Measurements from ENCODE around the gene CTXND1. TPM values are rescaled to one million over a fixed set of nuclear protein-coding genes. Genes with fewer than 3 reads are reported as not detected.

CTXND1 gene
- total RNA-seq (2021), result not detected in 2 replicates
- long read RNA-seq, result 0 reads

GRCh38 chr15:80252121-80252518, at the start of gene CTXND1:
Gene CTXND1 (minus strand): TSS chr15:80252213. CDS start chr15:80201949, 50,264 bp downstream.
- H3K36me3 Mint-ChIP-seq (ENCODE audit: insufficient read depth in 1 of 3, low read depth in 3 of 3), result no peaks in the 10 kb centered on the region
- H3K27me3 Mint-ChIP-seq (ENCODE audit: low read depth), result peaks cover 88% of the 10 kb centered on the region
- no peaks in the 10 kb centered on the region; a peak in 2 of 5 replicates for H3K9me3 Mint-ChIP-seq
- Histone ChIP-seq H3K79me1 (ENCODE audit: insufficient read depth, low read depth, low read length, poor library complexity, severe bottlenecking) (no peaks in the 10 kb centered on the region), H3K23ac (ENCODE audit: insufficient read length, low read depth, low read length) (no peak within 1 kb of the TSS), H3K56ac (ENCODE audit: insufficient read length, low read depth, low read length) (no peak within 1 kb of the TSS), H2BK5ac (ENCODE audit: insufficient read length, low read length) (no peak within 1 kb of the TSS), H4K20me1 (ENCODE audit: control insufficient read depth, insufficient read depth, insufficient read length) (no peaks in the 10 kb centered on the region), H2AFZ (ENCODE audit: low read length) (no peak within 1 kb of the TSS), H4K8ac (replicated peaks; ENCODE audit: insufficient read length, low read depth, low read length) (no peak within 1 kb of the TSS), H3K4me2 (ENCODE audit: insufficient read depth, insufficient read length, low read length) (peak within 1 kb of the TSS; percentile 32), H2AK5ac (ENCODE audit: insufficient read length, low read length) (no peak within 1 kb of the TSS), H2BK120ac (ENCODE audit: low read depth, low read length, poor library complexity, severe bottlenecking) (no peak within 1 kb of the TSS), H3K9me3 (ENCODE audit: control insufficient read depth, low read depth, low read length) (no peaks in the 10 kb centered on the region), H3T11ph (ENCODE audit: low read length) (no peak within 1 kb of the TSS), H3K9ac (ENCODE audit: extremely low read depth, insufficient read length, low read length) (no peak within 1 kb of the TSS), H3K23me2 (ENCODE audit: insufficient read length, low read depth, low read length, poor library complexity, severe bottlenecking) (no peaks in the 10 kb centered on the region), H2BK12ac (ENCODE audit: insufficient read length, low read depth, low read length) (no peak within 1 kb of the TSS), H3K14ac (ENCODE audit: insufficient read depth, low read length) (no peak within 1 kb of the TSS), H3K4ac (ENCODE audit: low read depth, low read length) (no peak within 1 kb of the TSS), H3K18ac (ENCODE audit: insufficient read length, low read depth, low read length) (no peak within 1 kb of the TSS), H3K27ac (ENCODE audit: insufficient read length, low read depth, low read length) (no peak within 1 kb of the TSS), H4K91ac (ENCODE audit: insufficient read length, low read depth, low read length) (no peak within 1 kb of the TSS), H2BK20ac (ENCODE audit: low read depth, low read length, poor library complexity, severe bottlenecking) (no peak within 1 kb of the TSS), H3K4me1 (ENCODE audit: insufficient read depth, low read length) (no peaks in the 10 kb centered on the region), H3K79me2 (ENCODE audit: insufficient read depth, low read length) (no peaks in the 10 kb centered on the region), H4K5ac (ENCODE audit: insufficient read length, low read depth, low read length) (no peak within 1 kb of the TSS), H2BK15ac (ENCODE audit: low read depth, low read length) (no peak within 1 kb of the TSS), H3K27me3 (ENCODE audit: insufficient read depth, low read length) (peaks cover 17% of the 10 kb centered on the region; the same call in 1 of the 2 replicates)
- WGBS (ENCODE audit: extremely low coverage, insufficient read length, low lambda C conversion rate), result no CpG with 5 or more reads among the region's 24 CpGs
- peak; percentile 52 for DNase-seq
- peaks cover 6 to 13% of the 10 kb centered on the region in 2 experiments; a peak in 3 of 4 replicates for H3K4me1 Mint-ChIP-seq
- no peak for TF ChIP-seq CTCF (conservative IDR thresholded peaks at IDR 0.05)
- H3K27ac Mint-ChIP-seq, result no peak within 1 kb of the TSS
- H3K4me3 Mint-ChIP-seq, result peak within 1 kb of the TSS; percentile 56 to 85
